ENCODE data around the gene XRCC6.

- TF ChIP-seq CTCF (IDR thresholded peaks at IDR 0.05), result no peak
- TF ChIP-seq POLR2A (IDR thresholded peaks at IDR 0.05), result no peak
These were observed 63.1 kb downstream of the XRCC6 start for GRCh38 chr22:41684194-41684593.

Data from Peyer's patch (tissue), 4 donors.